ENCODE results near the gene ETF1. TPM values are rescaled to one million over a fixed set of nuclear protein-coding genes. Genes with fewer than 3 reads are reported as not detected.
A peak's percentile ranks its signal among the peaks of the same experiment; 100 is the strongest.

The ETF1 gene
- total and polyA plus RNA-seq, 9 of the 15 experiments (the other 6 are each of a cell fraction or from before 2014, with no cell fraction given): 53.7 to 209 (median 164) TPM

- TF ChIP-seq REST (IDR thresholded peaks at IDR 0.05; ENCODE audit: borderline replicate concordance): no peak
- TF ChIP-seq REST (CRISPR knock-in tag; IDR thresholded peaks at IDR 0.05; ENCODE audit: low read depth): no peak; the same call in 1 of the 2 replicates
- TF ChIP-seq, protein P1, sequence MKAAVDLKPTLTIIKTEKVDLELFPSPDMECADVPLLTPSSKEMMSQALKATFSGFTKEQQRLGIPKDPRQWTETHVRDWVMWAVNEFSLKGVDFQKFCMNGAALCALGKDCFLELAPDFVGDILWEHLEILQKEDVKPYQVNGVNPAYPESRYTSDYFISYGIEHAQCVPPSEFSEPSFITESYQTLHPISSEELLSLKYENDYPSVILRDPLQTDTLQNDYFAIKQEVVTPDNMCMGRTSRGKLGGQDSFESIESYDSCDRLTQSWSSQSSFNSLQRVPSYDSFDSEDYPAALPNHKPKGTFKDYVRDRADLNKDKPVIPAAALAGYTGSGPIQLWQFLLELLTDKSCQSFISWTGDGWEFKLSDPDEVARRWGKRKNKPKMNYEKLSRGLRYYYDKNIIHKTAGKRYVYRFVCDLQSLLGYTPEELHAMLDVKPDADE (conservative IDR thresholded peaks at IDR 0.05; ENCODE audit: control insufficient read depth, low read depth, low read length): peak; percentile 90
- TF ChIP-seq MEF2A (IDR thresholded peaks at IDR 0.05; ENCODE audit: control insufficient read depth, low read depth, low read length): no peak
- TF ChIP-seq TRIM24 (IDR thresholded peaks at IDR 0.05): peak; percentile 73 to 85
- 0 out of 2 replicates have a peak, but pooled peaks have one; percentile 16 for TF ChIP-seq DIDO1 (tag; IDR thresholded peaks at IDR 0.05; ENCODE audit: low read depth)
- TF ChIP-seq FOXK1 (CRISPR knock-in tag; IDR thresholded peaks at IDR 0.05; ENCODE audit: borderline replicate concordance): peak; percentile 93; the same call in 1 of the 2 replicates
- TF ChIP-seq FOXK2 (conservative IDR thresholded peaks at IDR 0.05 in 1 of 2, IDR thresholded peaks at IDR 0.05 in 1 of 2; ENCODE audit: low read depth in 2 of 2): peak; percentile 93 to 97
- no peak for TF ChIP-seq ZZZ3 (IDR thresholded peaks at IDR 0.05)
- peak; percentile 99 for TF ChIP-seq CEBPB (tag; IDR thresholded peaks at IDR 0.05)
- 0 out of 2 replicates have a peak, but pooled peaks have one; percentile 10 for TF ChIP-seq DPF2 (IDR thresholded peaks at IDR 0.05)
- peak; percentile 72 for TF ChIP-seq PKNOX1 (IDR thresholded peaks at IDR 0.05)
- TF ChIP-seq IRF2 (CRISPR knock-in tag; IDR thresholded peaks at IDR 0.05): no peak
- TF ChIP-seq, protein P2, sequence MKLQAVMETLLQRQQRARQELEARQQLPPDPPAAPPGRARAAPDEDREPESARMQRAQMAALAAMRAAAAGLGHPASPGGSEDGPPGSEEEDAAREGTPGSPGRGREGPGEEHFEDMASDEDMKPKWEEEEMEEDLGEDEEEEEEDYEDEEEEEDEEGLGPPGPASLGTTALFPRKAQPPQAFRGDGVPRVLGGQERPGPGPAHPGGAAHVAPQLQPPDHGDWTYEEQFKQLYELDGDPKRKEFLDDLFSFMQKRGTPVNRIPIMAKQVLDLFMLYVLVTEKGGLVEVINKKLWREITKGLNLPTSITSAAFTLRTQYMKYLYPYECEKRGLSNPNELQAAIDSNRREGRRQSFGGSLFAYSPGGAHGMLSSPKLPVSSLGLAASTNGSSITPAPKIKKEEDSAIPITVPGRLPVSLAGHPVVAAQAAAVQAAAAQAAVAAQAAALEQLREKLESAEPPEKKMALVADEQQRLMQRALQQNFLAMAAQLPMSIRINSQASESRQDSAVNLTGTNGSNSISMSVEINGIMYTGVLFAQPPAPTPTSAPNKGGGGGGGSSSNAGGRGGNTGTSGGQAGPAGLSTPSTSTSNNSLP (IDR thresholded peaks at IDR 0.05; ENCODE audit: borderline replicate concordance, low read depth, low read length): no peak
- TF ChIP-seq BRCA1 (IDR thresholded peaks at IDR 0.05): no peak
- no peak for TF ChIP-seq BRCA1 (CRISPR knock-in tag; IDR thresholded peaks at IDR 0.05)
Measured at GRCh38 chr5:138575194-138576015, 32.4 kb upstream of the ETF1 start, which contains the start of gene HSPA9 (continued).
